ENCODE results near the gene LBR. TPM values are rescaled to one million over a fixed set of nuclear protein-coding genes. Genes with fewer than 3 reads are reported as not detected.
"Not testable (repeated sequence)": the region's sequence is repeated elsewhere in the genome, so short reads cannot be mapped to it uniquely, and the experiment has no call there.

The LBR gene
- total RNA-seq, 1 donor from 2014 or later, result 122 TPM

DNA sequence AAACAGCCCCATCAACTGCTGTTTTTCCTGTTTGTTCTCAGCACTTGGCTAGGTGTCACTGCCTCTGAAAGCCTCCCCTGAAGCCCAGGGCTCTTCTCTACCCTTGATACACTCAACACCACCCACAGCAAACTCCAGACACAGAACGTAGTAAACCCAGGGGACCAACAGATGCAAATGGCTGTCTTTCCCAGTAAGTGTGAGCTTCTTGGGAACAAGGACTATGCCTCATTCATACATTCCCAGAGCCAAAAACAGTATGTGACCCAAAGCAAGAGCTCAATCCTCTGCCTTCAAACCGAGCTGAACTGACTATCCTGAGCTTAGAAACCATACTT, 4.4 kb downstream of the LBR start:
- no peak for DNase-seq (ENCODE audit: low read depth in 2 of 2)

DNA sequence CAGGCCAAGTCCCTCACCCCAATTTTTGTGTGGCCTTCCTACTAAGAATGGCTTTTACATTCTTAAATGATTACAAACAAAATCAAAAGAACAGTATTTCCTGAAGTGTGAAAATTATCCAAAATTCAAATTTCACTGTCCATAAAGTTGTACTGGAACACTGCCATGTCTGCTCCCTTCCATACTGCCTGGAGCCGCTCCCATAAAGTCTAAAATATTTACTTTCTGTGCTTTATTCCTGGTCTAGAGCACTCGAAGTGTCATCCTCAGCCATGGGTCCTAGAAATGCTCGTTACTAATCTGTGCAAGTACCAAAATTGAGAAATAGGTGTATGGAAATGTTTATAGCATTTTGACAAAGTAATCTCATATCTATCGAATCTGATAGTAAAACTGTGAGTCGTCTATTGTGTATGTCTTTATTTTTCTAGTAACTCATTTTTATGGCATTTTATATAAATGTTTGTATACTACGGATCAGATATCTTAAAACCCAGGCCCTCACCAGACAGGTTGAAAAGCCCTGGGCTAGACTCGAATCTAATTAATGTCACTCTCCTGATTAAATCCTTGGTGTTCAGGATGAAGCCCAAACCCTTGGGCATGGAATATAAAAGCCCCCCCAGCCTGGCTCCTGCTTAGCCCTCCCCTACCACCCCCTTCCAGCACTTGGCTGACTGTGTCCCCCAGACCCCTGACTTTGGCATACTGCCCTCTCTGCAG, 4.9 kb downstream of the LBR start:
- DNase-seq (ENCODE audit: low read depth in 2 of 2), result no peak

DNA sequence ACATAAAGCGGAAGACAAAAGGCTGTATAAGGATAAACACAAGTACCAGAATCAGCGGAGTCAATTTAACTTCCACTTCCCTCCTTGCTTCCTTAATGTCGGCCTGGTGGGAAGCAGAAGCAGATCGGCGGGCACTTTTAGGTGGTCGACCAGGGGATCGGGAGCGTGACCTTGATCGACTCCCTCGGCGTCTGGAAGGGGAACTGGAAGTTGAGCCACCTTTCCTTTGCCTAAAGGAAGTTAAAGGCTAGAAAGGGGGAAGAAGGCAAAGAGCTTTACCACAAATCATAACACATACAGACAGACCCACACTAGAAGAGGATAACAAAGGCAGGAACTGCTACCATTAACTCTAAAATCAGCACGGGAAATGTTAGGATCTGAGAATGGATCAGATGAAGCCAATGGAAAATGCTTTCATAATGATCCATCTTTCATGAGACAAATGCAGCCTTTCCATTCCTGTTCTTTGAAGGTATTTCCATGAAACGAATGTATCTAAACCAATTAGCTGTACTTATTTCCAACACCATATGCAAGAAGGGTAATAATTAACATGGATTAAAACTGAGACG, 5.7 kb downstream of the LBR start:
- DNase-seq (ENCODE audit: low read depth in 2 of 2), result peak in 1 of 2 donors; percentile 53

DNA sequence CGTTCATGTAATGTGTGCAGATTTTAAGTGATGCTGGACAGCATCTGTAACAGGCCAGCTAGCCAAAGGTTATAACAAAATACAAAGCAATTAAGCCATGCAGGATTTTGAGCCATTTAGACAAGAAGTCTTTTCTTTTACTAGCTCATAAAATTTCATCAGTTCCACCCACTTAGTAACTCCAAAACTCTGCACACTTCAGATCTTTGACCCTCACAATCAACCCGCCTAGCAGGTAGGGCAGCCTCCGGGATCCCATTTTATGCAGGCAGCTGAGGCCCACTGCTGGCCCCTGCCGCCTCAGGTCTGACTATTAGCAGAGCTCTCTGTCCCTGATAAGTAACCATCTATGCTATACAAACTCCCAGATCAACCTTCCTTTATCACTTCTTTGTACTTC, 9.2 kb downstream of the LBR start:
- no peak for DNase-seq (ENCODE audit: low read depth in 2 of 2)

DNA sequence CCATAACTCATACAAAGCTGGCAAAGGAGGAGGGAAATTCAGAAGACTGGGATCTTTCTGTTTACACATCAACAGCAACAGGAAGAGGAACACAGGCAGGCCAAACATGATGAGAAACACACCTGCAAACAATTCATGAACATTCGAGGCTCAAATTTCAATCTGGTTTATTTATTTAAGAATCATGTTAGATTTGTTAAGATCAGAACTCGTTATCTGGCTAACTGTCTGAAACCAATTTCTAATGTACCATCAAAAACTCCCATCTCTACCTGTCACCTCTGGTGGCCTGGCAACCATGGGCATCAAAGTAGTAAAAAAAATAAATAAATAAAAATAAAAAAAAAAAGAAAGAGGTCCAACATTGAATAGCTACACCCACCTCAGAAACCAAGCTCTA, 9.8 kb downstream of the LBR start:
- no peak for DNase-seq (ENCODE audit: low read depth in 2 of 2)

DNA sequence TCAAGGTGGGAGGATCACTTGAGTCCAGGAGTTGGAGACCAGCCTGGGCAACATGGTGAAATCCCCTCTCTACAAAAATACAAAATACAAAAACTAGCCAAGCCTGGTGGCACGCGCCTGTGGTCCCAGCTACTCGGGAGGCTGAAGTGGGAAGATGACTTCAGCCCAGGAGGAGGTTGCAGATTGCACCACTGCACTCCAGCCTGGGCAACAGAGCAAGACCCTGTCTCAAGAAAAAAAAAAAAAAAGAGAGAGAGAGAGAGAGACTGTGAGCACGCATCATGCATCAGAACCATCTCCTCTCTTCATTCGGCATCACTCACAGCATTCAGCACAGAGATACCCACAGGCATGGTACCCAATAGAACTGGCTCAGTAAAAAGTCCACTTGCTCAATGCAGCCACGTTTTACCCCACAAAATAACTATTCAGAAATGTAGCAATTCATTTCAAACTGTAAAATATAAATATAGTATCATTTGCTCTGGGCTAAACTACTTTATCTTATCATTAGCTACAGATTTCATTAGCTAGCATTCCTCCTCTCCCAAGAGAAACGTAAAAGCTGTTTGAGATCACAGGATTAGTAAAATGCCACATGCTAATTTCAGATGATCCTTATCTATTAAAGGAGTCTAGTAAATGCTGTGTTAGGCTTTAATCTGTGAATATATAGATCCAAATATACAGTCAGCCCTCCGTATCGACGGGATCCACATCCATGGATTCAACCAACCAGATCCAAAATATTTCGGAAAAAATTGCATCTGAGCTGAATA, 11.7 kb downstream of the LBR start:
- no peak for DNase-seq (ENCODE audit: low read depth in 2 of 2)

DNA sequence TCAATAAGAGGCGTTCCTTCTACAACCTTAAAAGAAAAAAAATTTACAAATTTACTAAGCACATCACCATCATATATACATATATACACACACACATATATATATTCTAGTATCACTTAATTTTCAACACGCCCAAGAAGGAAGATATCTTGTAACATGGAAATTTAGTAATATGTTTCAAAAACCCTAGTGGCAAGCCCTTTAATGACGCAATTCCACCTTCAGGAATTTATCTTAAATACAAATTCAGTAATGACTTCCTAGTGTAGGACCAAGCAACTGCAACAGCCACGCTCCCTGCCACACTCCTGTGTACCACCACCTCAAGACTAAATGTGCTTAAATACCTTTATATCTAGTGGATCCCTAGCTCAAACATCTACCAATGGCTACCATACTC, 12.5 kb downstream of the LBR start:
- DNase-seq (ENCODE audit: low read depth in 2 of 2), result no peak

DNA sequence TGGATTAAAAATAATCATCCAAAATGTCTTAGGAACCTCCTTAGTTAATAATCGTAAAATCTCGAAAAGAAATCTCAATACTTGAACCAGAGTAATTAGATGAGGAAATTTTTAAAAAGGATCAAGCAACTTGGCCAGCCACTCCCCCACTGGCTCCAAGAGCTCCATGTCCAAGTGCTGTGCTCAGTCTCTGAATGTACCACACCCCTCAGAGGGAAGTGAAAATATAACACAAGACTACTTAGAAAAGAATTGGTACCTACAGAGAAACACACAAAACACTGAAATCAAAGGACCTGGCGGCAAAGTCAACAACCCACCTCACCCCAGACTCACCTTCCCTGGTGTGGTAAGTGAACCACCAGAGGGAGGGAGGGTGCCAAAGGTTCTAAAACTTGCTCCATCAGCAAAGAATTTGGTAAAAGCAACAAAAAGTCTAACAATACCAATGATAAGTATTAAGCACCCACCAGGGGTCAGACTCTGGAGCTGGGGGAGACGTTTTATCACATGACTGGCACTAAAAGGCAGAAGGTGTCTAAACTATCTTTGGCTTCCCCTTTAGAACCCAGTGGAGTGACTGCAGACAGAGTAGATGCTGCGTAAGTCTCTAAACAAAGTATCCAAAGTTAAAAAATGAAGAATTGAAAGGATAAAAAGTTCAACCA, 14.0 kb downstream of the LBR start:
- DNase-seq (ENCODE audit: low read depth in 2 of 2), result no peak

DNA sequence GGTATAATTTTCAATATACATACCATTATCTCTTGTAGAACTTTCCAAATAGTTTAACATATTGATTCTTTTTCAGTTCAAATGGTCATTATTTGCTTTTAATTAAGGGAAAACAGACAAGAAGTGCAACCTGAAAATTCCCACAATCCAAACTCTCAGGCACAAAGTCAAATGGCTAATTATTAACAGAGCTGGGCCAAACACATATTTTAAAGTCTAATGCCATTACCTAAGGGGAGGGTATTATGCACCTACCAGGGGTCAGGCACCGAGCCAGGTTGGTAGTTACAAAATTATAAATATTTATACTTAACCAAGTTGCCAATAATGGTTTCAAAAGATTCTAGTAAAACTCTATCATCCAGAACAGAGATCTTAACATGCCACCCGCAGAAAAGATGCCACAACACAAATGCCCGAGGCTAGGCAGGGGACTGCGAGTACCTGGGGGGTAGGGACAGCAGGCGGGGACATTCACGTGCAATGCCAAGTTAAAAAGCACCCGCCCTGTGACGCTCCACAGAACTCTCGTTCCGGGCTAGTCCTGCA, 15.0 kb downstream of the LBR start:
- DNase-seq (ENCODE audit: low read depth in 2 of 2), result no peak

DNA sequence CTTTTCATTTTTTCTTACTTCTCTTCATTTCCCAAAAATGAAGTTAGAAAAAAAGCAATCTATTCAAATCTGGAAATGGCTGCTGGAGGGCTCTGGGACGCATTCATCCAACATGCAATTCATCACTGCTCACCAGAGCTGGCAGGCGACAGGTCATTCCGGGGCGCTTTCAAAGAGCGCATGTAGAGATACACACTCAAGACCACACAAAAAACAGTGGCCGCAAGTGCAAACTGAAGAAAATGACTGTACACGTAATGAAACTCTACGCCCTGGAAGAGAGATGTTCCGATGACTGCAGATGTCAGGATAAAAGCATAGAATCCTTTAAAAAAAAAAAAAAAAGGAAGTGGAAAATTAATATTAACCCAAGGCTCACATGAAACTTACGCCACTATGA, 15.5 kb downstream of the LBR start:
- no peak for DNase-seq (ENCODE audit: low read depth in 2 of 2)

DNA sequence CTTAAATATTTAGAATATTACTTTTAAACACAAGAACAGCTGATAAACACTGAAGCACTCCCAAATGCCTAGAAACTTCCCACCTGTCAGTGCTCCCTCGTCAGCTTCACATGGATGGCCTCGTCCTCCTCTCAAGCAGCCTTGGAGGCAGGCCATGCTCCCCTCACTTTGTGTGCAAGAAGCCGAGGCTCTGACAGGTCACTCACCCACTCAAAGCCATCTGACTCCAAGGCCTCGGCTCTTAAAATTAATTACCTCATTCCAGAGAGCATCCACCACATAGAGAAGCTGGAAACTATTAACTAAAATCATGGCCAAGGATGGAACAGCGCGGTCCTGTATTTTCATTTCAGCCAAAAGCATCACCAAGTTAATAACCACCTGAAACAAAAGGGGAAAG, 17.8 kb downstream of the LBR start:
- no peak for DNase-seq (ENCODE audit: low read depth in 2 of 2)

DNA sequence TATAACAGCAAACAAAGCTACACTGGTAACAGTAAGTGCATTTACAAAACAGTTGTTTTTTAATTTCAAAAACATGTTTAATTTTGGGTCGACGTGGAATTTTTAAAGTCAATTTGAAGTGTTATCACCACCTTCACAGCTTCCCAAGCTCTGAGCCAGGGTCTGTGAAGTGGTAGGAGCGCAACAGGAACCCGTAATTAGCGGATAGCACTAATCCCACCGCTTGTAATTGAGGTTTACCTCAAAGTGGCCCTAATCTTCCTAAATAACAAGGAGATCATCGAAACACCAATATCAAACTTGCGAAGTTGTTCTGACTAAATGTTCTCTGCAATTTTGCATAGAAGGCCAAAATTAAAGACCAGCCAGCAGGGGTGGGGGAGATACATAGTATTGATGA, 18.8 kb downstream of the LBR start:
- no peak for DNase-seq (ENCODE audit: low read depth in 2 of 2)

DNA sequence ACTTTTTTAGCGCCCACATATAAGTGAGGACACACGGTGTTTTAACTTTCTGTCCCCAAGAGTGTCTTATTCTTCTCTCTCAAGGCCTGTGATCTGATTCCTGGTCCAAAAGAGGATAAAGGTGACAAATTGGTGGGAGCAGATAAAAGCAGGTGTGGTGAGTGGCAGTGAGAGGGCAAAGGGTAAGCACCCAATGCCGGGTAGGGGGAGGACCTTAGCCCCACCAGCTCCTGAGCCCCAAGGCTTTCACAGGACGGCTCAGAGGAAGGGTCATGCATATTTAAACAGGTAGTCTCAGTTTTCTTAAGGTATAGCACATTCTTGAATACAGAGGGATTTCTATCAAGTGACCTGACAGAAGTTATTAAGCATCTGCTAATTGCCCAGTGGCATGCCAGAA, 19.6 kb downstream of the LBR start:
- no peak for DNase-seq (ENCODE audit: low read depth in 2 of 2)

DNA sequence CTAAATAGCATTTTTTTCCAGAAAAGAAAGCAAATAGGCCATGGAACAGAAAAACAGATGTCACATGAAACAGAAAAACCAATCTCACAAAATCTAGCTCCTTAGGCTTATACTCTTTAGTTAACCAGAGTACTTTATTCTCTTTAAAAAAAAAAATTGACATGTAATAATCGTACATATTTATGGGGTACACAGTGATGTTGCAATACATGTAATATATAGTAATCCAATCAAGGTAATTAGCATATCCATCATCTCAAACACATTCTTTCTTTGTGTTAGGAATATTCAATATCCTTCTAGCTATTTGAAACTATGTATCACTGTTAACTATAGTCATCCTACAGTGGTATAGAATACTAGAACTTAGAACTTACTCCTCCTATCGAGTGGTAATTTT, 20.1 kb downstream of the LBR start:
- no peak for DNase-seq (ENCODE audit: low read depth in 2 of 2)

DNA sequence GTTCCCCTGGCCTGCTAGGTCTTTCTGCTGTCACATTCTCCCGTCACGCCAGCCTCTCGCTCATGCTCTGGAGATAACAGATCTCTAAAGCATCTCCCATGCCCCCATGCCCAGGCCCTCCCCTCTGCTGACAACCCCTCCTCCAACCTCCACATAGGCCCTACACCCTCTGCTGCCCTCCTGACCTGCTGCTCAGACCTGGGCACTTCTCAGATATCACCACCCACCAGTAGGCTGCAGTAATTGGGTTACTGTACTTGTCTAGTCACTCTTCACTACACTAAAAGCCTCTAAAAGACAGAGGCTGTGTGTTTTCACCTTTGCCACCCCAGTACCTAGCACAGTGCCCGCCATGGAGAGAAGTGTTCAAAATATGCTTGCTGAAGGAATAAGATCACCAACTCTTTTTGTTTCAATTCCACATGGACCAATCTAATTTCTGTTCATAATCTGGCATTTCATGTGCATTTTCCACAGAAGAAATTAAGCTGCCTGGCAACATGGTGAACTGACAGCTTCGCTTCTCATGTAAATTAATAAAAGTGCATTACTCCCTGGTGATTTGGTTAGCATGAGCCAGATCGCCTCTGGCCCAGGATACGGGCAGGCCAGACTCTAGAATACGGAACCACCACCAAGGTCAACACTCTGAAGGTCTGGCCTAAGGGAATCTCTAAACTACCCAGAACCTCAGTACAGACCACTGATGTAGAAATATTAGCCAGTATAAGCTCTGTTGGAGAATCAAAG, 20.7 kb downstream of the LBR start:
- DNase-seq (ENCODE audit: low read depth in 2 of 2), result no peak

DNA sequence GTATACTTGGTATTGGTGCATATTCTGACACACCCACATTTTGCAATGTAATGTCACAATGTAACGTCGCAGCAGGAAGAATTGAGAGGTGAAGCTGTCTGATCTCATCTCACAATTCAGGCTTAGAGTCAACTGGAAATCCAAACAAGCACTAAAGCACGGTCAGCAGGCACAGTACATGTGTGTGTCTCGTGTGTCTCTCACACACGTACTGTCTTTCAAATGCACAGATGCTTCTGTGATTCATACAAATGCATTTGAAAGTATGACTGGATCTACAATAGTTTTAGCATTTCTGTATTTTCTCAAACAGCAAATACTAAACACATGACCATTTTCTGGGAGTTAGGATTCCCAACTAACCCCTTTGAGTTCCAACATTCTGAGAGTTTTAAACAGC, 26.9 kb downstream of the LBR start:
- DNase-seq (ENCODE audit: low read depth in 2 of 2), result no peak

DNA sequence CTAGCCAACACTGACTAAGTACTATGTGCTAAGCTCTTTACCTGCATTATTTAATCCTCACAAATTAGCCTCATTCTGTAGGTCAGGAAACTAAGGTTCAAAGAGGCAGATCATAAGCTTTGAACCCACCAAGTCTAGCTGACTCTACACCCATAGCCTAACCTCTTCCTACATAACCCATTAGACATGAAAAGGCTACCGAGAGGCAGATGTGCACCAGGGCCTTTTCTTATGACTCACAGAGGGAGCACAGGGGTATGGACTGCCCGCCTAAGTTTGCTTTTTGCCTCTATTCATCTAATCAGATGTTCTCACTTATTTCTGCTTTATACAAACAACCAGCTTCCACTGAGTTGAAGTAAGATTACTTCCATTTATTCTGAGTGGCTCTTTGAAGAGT, 31.5 kb downstream of the LBR start:
- no peak for DNase-seq (ENCODE audit: low read depth in 2 of 2)

DNA sequence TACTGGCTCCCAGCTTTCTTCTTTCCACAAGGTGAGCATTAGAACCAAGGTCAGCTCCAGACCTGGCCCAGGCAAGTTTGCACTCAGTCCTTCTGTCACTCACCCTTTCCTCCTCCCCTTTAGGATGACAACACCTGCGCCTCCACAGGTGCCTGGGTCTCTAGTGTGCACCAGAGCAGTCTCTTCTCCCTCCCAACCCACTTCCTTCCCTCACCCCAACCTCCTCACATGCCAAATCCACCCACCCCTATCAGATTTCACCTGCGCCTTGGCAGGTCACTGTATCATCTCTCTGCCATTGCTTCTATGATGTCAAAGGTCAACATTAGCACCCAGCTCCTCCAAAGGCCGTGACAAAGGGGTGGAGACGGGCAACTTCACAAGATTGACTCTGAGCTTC, 38.0 kb downstream of the LBR start:
- DNase-seq (ENCODE audit: low read depth in 2 of 2), result no peak

DNA sequence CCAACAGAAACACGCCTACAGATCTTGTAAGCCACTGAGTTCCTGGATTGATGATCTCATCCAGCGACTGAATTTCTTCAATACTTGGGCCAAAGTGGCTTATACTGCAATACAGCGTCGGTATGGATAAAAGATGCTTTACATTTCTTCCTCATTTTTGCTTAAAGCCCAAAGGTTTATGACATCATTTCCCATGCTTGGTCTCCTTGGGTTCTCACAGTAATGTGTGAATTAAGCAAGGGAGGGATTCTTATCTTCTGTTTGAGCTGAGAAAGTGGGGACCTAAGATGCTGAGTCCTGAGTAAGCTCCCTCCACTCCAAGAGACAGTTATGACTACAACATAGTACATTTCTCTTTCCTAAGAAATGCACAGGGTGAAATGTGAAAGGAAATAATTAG, 39.5 kb downstream of the LBR start:
- no peak for DNase-seq (ENCODE audit: low read depth in 2 of 2)

DNA sequence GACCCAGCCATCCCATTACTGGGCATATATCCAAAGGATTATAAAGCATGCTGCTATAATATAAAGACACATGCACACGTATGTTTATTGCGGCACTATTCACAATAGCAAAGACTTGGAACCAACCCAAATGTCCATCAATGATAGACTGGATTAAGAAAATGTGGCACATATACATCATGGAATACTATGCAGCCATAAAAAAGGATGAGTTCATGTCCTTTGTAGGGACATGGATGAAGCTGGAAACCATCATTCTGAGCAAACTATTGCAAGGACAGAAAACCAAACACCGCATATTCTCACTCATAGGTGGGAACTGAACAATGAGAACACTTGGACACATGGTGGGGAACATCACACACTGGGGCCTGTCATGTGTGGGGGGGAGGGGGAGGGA, 41.0 kb downstream of the LBR start:
- DNase-seq (ENCODE audit: low read depth in 2 of 2), result not testable (repeated sequence)

DNA sequence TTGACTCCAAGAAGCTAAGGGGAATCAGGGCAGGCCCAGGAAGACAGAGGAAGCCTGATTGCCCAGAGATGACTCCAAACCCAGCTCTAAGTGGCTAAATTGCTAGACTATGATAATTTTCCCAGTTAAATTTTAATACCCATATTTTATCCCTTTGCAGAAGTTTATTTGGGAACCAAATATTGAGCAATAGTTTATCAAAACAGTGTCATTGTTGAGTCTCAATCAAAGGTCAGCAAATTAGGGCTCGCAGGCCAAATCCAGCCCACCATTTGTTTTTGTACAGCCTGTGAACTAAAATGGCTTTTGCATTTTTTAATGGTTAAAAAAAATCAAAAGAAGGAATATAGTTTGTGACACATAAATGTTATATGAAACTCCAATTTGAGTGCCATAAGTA, 47.1 kb downstream of the LBR start:
- no peak for DNase-seq (ENCODE audit: low read depth in 2 of 2)

DNA sequence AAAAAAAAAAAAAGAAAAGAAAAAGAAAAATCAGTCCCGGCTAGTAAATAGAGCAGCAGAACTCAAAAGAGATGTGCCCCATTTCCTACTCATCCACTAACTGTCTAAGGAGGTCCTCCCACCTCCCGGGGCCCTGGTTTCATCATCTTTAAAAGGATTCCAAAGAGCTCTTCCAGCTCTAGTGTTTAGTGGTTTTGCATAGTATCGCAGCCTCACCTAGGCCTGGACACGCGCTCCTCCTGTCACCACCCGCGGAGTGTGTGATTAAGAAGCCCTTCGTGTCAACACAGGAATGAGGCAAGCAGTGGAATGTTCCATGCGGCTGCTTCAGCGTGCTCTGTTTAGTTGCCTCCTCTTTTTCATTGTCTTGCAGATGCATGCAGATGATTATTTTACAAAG, 49.0 kb downstream of the LBR start:
- DNase-seq (ENCODE audit: low read depth in 2 of 2), result no peak
